IPS-11a (cell line): ENCODE results near the gene C18orf32.
A peak's percentile ranks its signal among the peaks of the same experiment; 100 is the strongest.
"Not testable (repeated sequence)": the region's sequence is repeated elsewhere in the genome, so short reads cannot be mapped to it uniquely, and the experiment has no call there.

Experiments used
- H3K4me3 ChIP-seq: one replicate; pipeline ENCODE4 v1.5.1; 2013; ENCODE audit warnings: low read depth, low read length, control low read depth

The C18orf32 gene

DNA sequence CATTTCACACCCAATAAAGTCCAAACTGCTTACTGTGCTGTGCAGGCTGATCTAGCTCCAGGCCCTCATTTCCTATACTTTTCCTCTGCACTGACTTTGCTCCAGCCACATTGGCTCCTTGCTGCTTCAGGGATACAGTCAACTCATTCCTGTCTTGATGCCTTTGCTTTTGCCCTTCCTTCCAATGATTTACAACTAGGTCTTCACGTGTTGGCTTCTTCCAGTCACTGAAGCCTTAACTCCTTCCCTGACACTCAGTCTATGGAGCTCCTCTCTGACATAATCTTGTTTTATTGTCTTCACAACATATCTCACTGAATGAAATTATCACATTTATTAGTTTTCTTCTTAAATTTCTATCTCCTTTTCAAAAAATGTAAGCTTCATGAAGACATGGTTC, 16.9 kb upstream of the C18orf32 start:
- H3K4me3 ChIP-seq = no peak overlapping the region

DNA sequence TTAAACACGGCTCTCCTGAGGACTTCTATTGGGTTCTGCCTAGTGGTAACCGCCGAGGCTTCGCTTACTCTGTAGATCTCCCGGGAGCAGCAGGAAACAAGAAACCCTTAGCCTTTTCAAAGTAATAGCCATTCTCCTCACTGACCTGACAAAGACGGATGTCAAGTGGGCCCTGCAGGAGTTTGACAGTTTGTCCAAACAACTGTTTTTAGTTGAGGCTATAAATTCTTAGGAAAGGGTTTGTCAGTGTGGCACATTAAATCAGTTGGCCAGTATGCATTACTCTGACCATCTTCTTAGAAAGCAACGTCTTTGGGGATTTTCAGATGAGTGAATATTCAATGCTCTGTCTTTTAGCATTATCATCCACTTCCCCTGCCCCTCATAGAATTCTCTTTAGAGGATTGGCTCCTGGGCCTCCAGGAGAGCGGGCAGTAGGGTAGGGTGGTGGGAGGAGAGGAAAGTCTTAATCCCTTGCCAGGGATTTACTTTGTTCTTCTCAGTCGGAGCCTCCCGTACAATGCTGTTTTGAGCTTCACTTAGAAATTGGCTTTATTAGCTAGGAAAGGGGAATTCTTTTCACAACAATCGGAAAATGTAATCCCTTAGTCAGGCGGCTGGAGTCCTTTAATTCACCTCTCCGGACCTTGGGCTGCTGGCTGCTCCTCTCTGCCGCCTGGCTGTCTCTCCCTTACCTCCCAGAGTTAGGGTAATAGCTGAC, 13.3 kb upstream of the C18orf32 start:
- no peak overlapping the region for H3K4me3 ChIP-seq

DNA sequence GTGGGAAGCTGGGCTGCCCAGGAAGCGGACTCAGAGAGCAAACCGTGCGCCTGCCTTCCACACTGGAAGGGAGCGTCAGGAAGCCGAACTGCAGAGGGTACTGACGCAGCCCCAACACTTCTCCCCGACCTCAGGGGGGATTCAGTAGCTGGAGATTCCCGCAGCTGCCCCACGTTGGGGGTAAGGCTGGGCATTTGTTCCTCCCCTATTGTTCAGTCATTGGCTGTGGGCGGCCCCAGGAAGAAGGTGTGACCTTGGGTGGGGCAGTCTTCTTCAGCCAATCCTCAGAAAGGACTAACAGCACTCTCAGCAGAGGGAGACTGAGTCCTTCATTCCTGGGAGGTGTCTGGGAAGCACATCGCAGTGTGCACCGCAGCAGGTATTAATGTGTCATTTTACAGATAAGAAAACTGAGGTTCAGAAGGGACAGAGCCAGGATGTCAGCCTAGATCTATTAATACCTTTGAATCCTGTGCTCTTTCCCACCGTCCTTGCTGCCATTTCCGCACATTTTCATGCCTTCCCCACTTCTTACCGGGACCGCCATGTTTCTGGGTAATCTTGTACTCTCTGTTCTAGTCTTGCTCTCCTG, 12.1 kb upstream of the C18orf32 start:
- H3K4me3 ChIP-seq = no peak overlapping the region

DNA sequence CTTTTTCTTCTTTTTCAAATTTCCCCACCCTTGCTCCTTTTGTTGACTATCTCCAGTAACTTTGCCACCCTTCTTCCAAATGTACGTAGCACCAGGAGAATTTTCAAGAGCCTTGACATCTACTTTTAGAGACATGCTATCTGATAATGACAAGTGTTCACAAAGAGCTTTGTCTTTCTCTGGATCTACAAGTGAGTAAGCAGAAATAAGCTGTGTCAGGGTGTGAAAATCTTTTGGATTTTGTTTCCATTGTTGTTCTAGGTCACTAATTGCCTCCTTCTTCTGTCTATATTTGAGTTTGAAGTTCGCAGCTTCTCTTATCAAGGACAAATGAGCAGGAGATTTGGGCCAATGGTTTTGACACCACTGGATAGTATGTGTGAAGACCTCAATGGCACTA, 8.4 kb upstream of the C18orf32 start:
- no peak overlapping the region for H3K4me3 ChIP-seq

DNA sequence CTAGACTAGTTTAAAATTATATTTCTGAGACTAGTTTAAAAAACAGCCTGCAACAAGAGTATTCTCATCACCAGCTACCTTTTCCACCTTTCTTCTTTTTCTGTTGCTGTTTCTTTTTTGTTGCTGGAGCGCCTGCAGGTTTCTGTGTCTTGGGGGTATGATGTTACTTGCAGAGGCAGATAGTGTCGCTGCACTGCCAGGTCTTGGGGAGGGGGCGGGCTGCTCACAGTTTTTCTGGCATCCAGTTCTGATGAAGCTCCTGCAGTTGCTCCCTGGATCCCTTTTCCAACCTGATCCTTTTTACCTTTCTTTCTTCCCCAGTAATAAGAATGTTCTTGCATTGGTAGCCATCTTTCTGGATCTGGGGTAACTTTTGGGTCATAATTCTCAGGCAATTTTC, 8.0 kb upstream of the C18orf32 start:
- no peak overlapping the region for H3K4me3 ChIP-seq

DNA sequence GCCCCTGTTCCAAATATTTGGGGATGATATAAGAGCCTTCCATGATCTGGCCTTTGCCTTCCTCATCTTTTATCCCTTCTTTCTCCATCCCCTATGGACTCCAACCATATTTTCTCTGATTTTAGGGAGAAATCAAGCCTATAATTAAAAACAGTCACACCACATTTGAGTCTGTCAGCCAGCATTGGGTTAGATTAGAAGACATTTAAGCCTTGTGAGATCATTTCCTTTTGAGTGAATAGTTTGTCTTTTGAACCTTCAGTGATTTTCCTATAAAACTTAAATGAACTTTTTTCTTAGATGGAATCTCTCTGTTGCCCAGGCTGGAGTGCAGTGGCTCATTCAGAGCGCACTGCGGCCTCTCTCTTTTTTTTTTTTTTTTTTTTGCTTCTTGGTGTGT, 7.6 kb upstream of the C18orf32 start:
- no peak overlapping the region for H3K4me3 ChIP-seq

DNA sequence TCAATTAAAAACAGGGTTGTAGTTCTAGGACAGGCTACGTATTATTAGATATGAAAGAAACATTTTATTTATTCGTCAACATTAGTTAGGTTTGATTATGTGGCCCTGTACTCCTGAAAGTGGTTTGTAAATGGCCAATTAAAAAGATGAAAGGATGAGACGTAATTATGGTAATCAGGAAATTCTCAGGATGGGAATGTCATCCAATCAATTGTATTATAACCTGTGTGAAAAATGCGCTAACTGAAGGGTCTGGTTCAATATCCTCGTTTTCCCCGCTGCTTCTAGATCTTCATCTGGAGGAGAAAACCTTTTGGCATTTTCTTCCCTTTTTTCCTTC, 5.6 kb upstream of the C18orf32 start:
- no peak overlapping the region for H3K4me3 ChIP-seq

DNA sequence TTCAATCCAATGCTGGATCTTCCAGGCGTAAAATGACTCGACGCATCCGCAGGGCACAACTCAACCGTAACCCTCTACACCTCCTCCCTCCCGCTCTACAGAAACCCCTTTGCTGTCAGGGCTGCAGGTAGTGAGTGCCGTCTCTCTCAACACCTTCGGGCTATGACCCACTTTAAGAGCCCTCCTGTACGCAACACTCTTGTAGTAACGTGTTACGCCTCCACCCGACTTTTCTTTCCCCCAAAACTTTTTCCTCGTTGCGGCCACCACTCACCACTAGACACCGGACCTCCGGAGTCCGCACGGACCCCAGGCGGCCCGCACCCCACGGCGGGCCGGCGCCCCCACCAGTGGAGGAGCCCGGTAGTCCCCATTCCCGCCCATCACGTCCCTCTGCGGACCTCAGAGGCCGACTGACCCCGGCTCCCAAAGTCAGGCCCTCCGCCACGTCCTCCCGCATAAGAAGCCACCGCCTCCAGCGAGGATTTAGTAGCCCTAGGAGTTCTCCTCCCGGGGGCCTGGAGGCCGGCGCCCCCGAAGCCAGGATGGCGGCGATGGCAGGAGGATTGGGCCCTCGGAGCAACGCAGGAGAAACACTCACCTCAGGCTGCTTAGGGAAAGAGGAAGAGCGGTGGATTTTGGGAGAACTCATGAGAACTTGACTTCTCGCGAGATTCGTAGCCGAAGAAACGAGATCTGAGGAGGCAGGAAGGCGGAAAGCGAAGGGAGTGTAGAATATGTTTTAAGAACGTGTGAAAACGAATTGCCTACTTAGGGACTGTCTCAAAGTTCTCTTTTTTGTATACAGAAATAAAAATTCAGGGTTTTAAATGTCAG, 5.0 kb upstream of the C18orf32 start, which contains the start of gene RPL17:
TSS of gene RPL17 (minus strand) at position 609 of the 837 bp plus-strand sequence.
- peak within 1 kb of the TSS; percentile 100 for H3K4me3 ChIP-seq

DNA sequence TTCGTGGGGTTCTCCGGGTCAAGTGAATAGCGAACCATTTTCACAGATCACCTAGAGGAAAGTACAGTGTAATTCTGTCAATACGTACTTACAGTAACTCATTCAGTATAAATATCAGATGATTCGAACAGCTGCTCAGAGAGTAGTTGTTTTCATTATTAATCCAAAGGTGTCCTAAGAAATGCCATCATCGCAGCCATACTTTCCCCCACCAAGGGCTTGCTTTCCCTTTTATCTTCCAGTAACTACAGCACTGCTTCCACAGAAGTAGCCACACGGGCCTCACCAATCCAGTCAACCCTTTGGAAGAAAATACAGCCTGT, 4.5 kb upstream of the C18orf32 start:
- peak overlapping the region; percentile 100 for H3K4me3 ChIP-seq

DNA sequence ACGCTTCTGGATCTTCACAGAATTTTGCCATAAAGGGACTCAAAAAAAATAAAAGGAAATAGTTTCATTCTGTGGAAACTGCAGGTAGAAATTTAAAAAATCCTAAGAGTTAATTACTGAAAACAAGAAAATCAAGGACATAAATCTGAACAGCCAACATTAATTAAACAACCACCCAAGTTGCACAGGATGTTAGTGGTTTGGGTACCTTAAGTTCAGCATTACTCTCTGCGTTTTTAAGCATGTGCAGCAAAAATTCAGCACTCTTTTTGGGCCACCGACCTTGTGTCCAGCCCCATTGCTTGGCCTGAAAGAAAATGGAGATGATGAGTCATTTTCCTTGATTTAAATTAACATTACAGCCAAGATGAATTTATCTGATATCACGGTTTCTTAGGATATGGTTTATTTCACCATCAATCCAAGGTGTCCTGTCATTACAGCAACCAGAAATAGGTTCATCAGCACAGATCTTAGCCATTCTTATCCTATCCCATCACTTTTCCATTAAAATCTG, 3.3 kb upstream of the C18orf32 start:
- H3K4me3 ChIP-seq = no peak overlapping the region

DNA sequence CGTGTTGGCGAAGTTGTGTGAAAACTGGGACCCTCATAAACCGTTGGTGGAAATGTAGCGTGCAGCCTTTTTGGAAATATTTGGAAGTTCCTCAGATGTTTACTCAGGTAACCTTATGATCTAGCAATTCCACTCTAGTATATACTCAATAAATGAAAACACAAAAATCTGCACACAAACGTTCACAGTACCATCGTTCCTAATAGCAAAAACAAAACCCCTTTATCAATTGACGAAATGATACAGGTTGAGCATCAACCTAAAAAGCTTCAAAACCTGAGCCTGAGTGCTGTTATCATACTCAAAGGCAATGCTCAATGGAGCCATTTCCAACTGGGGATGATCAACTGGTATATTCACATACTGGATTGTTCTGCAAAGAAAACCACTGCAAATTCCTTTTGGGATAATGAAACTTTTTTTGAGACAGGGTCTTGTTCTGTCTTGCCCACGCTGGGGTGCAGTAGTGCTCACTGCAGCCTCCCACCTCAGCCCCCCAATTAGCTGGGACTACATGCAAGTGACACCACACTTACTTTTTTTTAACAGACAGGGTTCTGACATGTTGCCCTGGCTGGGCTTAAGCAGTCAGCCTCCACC, 777 bp upstream of the C18orf32 start:
- no peak overlapping the region for H3K4me3 ChIP-seq

DNA sequence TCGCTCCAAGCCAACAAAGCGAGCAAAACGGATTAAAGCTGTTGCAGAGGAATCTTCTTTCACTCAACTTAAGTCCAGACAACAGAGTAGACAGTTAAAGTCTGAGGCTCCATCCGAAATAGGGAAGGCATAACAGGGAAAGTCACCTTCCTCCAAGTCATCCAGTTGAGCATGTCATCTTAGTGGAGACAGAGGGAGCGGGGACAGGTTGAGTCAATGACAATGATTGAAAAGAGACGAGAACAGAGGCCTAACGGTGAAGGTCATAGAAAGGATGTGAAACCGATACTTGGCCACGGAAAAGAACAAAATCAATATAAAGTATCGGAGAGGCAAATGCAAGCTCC, 455 bp downstream of the C18orf32 start:
- peak overlapping the region; percentile 86 for H3K4me3 ChIP-seq

DNA sequence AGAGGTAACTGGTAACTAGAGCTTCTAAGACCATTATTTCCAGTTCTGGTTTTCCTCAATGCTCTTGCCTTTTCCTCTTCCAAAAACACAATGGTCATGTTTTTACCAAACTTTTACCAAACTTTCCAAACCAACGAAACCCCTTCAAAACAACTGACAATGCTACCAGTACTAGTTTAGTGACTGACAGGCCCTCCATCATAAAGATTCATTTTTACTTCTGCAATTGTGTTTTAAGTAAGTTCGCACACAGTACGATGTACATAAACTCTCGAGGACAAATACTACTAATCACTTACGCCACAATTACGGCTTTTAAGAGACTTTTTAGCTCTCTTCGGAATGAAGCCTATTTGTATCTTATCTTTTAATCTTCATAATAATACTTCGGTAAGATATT, 900 bp downstream of the C18orf32 start:
- peak overlapping the region; percentile 86 for H3K4me3 ChIP-seq

DNA sequence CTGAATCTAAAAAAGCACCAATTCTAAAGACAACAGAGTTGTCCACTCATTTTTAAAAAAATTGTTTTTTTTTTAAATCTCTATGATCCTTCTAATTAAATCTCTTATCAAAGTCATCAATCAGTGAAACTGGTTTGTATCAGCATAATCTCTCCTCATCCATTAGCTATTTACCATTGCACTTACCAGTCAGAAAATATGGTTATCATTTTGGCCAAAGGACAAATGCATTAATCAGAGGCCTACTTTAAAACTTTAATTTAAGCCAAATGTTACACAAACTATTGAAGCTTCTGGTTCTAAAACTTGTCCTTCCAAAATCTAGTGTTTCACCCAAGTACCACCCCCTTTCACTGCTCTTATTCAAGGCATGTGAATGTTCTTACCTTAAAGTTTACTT, 3.8 kb downstream of the C18orf32 start:
- H3K4me3 ChIP-seq = no peak overlapping the region

DNA sequence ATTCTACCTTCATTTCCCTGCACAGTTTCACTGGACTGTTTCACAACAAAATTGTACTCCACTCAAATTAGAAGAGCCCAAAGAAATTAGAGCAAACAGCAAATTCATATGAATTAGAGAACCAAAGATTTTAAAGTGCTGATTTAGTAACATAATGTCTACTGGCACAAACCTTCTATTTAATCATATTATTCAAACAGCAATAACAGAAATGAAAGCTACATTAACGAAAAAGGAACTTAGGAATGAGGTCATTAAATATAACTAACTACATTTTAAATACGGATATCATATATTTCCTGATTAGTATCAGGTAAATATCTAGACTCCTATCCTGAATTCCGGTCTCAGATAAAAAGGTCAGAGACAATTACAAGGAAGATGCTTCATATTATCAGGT, 5.1 kb downstream of the C18orf32 start:
- H3K4me3 ChIP-seq = no peak overlapping the region

DNA sequence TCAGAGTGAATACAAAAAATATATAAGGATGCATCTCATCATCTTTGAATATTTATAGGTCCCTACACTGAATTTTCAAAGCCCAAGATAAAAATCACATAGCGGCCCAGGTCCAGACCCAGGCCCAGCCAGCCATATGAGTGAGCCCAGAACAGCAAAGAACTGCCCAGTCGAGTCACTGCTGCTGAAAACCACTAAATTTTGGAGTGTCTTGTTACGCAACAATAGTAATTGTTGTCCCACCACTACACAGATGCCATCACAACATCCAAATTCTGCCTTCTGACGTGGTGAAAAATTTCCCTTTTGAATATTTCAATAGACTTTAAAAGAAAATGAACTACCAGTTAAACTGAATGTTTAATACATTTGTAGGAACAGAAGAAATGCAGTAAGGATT, 5.7 kb downstream of the C18orf32 start:
- H3K4me3 ChIP-seq = no peak overlapping the region

DNA sequence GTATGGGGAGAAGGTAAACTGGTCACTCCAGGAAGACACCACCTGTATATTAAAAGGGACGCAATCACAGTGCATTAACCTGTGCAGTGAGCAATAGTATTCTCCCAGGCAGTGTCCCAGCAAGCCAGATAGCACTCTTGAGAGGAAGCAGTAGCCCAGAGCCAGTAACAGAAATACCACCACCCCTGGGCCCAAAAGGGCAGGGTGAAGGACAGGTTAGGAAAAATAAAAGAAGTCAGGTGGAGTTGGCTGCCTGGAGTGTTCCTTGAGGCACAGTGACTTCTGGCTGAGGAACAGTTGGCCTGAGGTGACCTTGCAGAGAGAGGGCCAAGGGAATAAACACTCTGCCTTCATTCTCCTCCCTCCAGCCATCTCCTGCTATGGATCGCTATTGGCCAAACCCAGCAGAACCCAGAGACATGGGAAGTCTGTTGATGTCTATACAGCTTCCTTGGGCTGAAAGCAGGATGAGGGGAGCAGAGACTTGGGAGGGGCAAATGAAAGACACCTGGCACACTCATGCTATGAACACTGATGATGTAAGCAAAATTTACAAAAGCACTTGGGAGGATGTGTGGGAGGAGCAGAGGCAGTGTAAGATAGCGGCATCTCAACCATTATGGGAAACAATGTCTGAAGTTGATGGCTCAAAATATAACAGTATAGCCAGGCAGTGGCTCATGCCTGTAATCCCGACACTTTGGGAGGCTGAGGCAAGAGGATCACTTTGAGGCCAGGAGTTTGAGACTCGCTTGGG, 7.5 kb downstream of the C18orf32 start:
- H3K4me3 ChIP-seq = no peak overlapping the region

DNA sequence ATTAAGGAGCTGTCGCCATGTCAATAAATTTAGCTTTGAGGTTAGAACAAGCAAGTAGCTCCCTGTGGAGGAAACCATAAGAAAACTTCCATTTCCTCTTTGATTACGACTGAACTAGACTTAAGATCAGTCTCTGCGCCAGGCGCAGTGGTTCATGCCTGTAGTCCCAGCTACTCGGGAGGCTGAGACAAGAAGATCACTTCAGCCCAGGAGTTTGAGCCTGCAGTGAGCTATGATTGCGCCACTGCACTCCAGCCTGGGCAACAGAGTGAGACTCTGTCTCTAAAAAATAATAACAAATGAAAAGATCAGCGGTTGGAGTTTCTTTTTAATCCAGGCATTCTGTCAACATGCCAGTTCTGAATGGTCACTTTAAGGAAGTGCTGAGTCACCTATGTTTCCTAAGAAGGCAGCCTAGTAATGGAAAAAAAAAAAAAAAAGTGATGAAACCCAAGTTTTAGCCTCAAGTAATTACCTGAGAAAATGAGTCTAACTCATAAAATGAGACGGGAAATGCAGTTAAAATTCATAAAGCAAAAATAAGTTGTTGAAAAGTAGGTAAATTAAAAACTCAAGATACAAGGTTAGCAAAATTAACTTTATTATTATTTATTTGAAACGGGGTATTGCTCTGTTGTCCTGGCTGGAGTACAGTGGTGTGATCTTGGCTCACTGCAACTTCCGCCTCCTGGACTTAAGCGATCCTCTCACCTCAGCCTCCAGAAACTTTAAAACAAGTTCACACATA, 10.2 kb downstream of the C18orf32 start:
- no peak overlapping the region for H3K4me3 ChIP-seq

DNA sequence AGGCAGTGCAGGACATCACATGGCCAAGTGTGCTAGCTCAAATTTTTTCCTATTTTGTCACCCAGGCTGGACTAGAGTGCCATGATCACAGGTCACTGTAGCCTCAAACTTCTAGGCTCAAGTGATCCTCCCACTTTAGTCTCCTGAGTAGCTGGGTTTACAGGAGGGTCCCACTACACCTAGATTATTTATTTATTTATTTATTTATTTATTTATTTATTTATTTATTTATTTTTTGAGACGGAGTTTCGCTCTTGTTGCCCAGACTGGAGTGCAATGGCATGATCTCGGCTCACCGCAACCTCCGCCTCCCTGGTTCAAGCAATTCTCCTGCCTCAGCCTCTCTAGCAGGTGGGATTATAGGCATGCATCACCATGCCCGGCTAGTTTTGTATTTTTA, 12.1 kb downstream of the C18orf32 start:
- not testable (repeated sequence) for H3K4me3 ChIP-seq

DNA sequence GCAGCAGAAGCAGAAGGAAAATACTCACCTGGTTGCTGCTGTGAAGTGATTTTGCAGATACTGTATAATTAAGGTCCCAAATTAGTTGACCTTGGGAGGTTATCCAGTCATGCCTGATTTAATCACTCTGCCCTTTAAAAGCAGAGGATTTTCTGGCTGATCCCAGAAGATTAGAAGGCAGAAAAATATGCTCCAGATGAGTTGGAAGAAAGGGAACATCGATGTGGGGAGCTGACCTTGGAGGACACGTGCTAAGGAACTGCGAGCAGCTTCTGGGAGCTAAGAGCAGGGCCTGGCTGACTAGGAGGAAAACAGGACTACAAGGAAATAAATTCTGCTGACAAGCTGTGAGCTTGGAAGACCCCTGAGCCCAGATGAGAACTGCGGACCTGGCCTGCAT, 13.3 kb downstream of the C18orf32 start:
- no peak overlapping the region for H3K4me3 ChIP-seq
